Cortex of kidney (tissue), 1 donor: Measurements from ENCODE around the gene NDST1.
"Not testable (repeated sequence)": the region's sequence is repeated elsewhere in the genome, so short reads cannot be mapped to it uniquely, and the experiment has no call there.

Source experiments
- DNase-seq: peaks from one replicate; lab custom pipeline; 2025; lab: John Stamatoyannopoulos, UW

Gene NDST1

DNA sequence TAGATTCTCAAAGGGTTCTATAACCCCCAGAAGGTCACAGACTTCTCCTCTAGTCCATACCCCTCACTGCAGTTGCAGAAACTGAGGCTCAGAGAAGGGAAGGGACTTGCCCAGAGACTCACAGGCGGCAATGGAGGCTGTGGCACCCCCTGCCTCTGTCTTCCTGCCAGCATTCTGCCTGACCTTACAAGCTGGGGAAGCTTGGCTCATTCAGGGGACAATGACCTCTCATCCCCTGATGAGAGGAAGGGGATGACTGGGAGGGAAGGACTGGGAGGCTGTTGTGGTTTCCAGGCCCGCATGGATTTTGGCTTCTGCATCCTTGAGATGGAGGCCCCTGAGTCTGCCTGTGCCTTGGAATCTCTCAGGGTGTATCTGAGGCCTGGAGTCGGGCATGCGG, 897 bp downstream of the NDST1 start:
- DNase-seq = no peak

DNA sequence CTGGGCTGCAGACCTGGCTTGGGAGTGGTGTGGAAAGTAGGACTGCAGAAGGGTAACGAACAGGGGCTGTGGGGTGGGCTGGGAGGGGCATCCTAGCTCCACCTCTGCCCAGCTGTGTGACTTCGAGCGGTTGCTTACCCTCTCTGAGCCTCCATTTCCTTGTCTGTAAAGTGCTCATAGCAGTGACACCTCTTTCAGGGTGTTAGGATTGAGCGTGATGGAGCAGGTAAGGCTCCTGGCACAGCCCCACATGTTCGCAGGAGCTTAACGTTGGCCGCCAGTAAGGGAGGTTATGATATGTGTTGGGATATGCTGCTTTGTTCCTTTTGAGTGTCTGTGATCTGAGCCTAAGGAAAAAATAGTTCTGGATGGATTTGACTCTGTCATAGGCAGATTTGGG, 2.1 kb downstream of the NDST1 start:
- no peak for DNase-seq

DNA sequence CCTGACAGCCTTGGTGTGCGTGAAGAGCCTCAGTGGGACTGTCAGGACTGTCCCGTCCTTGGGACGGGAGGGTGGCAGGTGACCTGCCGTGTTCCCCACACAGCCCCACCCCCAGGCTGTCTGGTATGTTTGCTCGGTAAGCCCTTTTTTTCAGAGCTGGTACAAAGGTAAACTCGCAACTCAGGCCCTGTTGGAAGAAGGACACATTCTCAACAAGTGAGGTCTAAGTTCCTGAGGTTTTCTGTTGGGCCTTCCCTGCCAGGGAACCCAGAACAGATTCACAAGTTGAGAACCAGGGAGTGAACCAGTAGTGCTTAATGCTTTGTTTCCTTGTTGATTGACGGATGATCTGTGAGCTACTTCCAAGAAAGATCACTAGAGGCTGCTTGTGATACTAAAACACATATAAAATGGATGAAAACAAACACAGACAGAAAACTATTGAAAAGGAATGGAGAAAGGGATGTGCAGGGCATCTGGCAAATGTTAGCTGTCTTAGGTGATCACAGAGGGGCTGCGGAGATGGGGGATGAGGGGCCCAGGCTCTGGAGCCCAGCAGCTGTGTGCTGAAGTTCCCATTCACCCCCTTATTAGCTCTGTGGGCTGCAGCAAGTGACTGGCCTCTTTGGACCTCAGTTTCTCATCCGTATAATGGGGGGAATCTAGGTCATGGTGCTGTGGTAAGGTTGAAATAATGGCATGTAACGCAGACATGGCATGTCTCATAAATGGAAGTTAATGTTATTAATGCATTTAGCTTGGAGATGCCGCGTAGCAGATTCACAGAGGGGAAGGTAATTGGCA, 2.7 kb downstream of the NDST1 start:
- no peak for DNase-seq

DNA sequence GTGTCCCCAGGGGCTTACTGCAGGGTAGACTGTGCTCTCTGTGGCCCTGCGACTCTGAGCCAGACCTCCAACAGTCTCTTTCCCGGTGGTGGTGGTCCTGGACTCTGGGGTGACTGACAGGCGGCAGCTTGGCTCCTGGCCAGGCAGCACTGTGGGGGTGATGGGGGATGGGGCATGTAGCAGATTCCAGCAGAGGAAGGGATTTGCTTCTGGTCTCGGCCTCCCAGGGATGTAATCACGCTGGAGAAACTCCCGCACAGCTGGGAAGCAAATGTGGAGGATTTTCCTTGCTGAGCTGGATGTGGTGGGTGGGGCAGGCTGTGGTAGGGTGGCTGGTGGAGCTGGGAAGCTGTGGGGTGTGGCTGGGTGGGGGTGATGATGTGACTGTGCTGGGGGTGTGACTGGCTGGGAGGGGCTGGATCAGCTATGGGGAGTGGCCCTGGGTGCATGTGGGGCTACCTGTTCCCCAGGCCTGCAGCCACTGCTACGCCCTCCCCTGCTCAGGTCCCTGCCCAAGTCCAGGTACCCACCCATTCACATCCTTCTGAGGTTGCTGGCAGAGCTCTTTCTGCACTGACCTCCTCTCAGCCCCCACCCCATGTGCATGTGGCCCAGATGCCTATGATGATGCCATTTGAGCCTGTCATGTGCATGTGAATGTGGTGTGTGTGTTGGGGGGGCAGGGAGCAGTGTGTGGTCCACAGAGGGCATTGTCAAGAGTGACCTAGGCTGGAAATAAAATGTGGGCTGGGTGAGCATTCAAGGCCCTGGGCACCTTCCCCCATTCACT, 3.8 kb downstream of the NDST1 start:
- no peak for DNase-seq

DNA sequence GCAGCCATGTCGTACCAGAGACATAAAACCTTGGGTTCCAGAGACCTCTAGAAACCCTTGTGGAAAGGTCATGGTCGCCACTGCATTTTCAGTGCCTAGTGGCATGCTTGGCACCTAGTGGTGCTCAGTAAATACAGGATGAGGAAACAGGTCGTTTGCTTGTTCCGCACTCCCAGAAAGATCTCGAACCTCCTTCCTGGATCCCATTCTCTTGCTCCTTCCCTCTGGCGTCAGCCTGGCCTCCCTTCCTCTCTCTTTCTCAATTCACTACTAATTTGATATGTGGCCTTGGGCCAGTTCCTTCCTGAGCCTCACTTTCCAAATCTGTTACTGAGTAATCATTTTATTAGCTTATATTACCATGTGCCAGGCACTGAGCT, 4.4 kb downstream of the NDST1 start:
- DNase-seq = no peak

DNA sequence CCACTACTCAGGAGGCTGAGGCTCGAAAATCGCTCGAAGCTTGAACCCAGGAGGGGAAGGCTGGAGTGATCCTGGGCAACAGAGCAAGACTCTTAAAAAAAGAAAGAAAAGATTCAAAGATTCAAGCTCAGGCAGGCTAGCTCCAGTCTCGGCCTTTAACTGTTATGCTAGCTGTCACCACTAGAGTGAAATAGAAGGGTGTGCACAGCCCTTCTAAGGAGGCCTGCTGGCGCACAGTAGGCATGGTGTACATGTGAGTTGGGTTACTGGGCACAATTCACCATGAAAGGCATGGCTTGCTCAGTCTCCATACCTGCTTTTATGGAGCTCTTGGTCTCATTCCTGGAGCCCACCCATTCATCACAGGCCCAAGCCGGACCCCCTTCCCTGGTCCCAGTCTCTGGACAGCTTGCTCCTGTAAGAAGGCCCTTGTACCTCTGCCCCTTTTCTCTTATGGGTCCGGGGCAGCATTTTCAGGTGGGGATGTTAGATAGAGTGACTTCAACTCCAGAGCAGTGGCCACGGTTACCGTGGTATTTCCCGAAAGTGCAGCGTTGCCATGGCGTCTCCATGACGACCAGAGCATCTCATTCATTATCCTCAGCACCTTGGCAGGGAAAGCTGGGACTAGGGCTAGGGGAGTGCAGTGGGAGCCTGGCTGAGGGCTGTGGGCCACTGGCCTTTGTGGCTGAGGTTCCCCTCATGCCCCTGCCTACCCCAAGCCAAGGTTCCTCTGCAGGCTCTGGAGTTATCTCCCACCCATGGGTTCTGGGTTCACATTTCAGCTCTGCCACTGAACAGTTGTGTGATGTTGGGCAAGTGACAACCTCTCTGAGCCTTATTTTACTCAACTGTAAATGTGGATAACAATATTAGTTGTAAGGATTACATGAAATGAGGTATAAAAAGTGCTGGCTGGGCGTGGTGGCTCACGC, 5.7 kb downstream of the NDST1 start:
- DNase-seq = no peak

DNA sequence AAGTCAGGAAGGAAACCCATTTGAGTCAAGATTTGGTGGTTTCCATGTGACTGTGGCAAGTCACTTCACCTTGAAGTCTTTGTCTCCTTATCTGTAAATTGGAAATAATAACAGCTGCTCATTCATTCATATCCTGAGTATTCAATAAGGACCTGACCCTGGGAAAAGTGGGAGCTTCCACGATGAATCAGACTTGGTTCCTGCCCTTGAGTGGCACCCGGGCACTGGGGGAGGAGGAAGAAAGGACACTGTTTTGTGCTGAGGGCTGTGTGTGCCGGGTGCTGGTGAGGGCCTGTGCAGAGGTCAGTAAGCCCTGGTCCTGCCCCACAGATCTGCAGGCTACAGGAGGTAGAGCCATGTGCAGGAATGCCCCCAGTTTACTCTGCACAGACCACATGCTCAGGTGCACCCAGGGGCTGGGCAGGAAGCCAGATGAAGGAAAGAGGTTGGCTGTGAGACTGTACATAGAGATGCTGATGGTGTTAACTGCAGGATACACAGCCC, 6.8 kb downstream of the NDST1 start:
- DNase-seq = no peak

DNA sequence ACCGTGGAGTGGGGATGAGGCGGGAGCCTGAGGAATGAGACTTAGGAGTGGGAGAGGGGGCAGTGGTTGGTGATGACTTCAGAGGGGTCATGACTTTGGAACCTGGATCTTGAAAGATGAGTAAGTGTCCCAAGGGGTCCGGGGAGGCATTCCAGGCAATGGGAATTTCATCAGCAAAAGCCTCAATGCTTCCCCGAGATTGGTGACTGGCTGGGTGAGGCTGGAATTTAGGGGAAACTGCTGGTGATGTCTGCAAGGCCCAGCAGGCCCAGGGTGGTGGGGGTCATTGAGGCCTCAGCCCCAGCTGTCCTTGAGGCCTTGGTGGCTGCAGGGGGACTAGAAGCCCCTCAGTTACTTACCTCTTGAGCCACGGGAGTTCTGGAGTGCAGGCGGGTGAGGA, 7.5 kb downstream of the NDST1 start:
- no peak for DNase-seq

DNA sequence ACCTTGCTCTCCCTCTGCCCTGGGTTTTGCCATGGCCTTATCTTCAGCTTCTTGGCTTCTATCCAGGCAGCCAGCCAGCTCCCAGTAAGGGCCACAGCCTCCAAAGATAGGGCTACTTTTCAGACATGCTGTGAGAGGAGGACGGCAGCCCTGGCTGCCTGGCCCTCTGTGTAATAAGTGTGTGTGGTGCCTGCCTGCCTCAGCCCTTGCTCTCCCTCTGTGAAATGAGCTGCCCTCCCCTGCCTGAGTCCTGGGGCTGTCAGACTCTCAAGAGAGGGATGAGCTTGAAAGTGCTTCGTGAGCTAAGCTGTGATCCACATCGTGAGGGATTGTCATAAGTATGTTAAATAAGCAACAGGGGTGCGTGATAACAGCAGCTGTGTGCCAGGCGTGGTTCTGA, 8.1 kb downstream of the NDST1 start:
- no peak for DNase-seq

DNA sequence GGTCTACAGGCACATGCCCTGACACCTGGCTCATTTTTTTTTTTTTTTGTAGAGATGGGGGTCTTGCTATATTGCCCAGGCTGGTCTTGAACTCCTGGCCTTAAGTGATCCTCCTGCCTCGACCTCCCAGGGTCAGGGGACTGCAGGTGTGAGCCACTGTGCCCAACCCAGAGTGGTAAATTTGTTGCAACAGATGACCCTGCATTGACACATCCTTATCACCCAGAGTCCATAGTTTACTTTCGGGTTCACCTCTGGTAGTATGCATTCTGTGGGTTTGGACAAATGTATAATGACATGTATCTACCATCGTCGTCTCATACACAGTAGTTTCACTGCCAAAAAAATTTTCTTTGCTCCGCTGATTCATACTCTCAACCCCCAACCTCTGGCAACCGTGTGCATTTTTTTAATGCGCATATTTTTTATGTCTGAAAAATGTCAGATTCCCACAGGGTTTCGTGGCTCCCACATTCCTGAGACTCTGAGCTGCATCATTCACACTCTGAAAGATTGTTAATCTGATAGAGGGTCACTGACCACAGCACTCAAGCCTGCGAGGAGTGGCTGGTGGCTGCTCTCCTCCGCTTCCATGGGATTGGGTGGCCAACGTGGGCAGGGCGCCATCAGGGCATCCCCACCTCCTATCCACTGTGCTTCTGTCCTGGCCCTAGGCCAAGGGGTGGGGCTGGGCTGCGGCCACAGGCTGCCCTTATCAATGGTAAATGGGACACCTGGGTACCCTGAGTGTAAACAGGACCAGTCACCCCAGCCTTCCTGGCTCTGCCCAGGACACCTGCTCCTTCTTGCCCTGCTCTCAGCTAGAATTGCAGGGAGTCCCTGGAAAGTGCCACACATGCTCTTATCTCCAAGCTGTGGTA, 9.6 kb downstream of the NDST1 start:
- no peak for DNase-seq

DNA sequence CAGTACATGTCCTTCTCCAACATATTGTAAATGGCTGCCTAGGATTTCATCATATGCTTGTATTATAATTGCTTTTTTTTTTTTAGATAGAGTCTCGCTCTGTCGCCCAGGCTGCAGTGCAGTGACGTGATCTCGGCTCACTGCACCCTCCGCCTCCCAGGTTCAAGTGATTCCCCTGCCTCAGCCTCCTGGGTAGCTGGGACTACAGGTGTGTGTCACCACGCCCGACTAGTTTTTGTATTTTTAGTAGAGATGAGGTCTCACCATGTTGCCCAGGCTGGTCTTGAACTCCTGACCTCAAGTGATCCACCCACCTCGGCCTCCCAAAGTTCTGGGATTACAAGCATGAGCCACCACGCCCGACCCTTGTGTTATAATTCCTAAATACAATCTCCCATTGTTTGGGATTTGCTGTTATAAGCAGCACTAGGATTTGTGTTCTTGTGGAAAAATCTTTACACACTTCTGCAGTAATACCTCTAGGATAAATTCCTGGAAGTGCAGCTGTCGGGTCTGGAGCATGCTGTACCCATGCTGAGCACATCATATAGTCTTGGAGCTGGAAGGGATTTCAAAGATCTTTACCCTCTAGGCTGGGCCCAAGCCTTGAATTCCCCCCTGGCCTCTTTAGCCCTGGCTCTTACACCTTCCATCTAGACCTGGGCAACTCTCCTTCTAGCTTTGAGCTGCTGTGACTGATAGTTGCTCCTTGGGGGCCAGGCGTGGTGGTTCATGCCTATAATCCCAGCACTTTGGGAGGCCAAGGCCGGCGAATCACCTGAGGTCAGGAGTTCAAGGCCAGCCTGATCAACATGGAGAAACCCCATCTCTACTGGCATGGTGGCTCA, 11.0 kb downstream of the NDST1 start:
- DNase-seq = not testable (repeated sequence)

DNA sequence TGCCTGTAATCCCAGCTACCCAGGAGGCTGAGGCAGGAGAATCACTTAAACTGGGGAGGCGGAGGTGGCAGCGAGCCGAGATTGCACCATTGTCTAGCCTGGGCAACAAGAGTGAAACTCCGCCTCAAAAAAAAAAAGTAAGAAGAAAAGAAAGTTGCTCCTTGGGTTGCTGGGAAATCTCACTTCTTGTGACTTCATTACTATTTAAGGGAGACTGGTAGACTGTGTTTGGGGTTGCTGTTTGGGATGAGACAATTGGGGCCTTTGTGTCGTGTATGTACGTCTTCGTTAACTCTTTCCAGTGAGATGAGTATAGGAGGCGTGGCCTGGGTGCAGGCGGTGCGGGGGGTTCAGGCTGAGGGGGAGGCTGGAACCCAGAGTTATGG, 11.6 kb downstream of the NDST1 start:
- DNase-seq = no peak

DNA sequence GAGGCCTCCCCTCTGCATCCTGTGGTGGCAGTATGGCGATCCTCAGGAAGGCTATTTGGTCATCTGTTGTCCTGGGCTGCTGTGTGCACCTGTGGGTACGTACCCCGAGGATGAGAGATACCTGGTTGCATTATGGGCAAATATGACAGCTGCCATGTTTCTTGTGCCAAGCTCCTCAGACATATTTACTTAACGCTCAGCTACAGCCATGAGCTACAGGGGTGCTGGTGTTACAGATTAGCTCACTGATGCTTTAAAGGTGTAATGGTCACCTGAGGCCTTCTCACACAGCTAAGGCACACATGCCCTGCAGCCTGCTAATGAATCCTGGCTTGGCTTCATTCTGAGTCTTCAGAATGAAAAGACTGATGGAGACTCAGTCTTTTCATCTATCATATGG, 12.0 kb downstream of the NDST1 start:
- DNase-seq = no peak

DNA sequence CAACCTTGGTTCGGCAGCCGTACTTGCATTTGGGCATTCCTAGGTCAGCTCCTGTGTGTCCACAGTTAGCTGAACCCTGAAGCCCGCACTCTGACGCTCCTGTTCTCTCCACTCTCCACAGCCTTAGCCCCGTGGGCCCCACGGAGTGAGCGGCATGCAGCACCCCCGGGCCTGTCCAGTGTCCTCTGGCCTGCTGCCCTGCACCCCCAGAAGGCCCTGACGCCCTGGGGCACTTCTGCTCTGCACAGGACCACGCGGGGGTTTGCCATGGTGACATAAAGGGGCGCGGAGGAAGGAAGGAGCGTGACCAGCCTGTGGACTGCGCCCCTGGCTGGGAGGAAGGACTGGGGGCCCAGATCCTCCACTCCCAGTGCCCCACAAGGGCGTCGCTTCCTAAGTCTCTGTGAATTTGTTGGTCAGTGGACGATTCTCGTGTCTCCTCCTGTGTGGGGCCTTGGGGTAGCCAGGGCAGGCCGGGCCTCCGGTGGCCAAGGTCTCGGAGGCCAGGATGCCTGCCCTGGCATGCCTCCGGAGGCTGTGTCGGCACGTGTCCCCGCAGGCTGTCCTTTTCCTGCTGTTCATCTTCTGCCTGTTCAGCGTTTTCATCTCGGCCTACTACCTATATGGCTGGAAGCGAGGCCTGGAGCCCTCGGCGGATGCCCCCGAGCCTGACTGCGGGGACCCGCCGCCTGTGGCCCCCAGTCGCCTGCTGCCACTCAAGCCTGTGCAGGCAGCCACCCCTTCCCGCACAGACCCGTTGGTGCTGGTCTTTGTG, 13.0 kb downstream of the NDST1 start:
- no peak for DNase-seq

DNA sequence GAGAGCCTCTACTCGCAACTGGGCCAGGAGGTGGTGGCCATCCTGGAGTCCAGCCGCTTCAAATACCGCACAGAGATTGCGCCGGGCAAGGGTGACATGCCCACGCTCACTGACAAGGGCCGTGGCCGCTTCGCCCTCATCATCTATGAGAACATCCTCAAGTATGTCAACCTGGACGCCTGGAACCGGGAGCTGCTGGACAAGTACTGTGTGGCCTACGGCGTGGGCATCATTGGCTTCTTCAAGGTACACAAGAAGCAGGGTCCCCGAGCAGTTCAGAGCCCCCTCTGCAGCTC, 13.5 kb downstream of the NDST1 start:
- DNase-seq = no peak

DNA sequence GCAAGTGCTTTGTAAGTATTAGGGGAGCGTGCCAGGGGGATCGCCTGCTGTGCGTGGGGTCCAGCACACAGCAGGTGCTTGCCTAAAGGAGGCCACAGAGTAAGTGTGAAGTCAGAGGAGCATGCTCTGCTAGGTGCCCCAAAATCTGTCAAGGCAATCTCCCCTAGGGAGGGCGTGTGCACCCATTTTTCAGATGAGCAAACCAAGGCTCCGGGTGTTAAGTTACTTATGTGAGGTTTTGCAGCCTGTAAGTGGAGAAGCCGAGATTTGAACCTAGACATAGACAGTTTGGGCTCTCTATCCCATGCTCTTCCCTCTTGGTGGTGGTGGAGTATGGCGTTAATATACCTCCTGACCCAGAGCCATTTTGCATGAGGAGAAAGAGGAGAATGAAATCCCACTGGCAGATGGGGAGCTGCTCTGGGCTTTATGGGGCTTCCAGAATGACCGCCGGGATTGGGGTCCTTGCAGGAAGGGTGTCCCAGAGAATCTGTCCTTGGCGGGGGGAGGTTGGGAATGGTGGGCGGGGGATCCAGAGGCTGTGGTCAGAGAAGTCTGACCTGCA, 14.1 kb downstream of the NDST1 start:
- DNase-seq = no peak

DNA sequence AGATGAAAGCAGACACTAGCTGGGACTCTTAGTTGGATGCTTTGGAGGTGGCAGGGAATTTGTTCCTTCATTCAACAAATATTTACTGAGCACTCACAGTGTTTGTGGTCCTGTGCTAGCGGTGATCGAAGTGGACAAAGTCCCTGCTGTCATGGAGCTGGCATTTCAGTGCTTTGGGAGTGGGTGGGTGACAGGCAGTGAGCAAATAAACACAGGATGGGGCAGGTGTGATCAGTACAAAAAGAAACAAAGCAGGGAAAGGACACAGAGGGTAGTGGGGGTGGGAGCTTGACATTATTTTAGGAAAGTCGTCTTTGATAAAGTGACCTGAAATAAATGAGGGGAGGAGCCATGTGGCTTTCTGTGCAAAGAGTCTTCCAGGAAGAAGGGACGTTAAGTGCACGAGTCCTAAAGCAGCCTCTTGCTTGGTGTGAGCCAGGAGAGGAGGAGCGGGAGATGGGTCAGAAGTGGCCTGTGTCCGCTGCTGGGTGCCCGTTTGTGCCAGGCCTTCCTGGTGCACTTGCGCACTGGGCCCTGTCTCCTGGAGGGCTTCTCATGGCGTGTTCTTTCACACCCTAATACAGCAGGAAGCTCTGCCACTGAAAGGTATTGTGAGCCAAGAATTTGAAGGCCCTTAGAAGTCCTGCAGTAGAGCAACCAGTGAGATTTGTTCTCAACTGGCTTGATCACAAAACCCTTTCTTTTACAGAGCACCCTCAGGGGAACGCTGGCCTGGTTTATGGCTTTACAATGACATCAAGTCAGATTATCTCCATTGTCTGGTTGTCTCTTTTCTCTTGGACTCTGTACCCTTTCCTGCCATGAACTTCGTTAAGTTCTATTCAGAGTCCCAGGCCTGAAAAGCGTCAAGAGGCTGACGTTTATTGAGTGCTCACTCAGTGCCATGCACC, 14.8 kb downstream of the NDST1 start:
- DNase-seq = no peak
